Measurements from ENCODE around the gene HS6ST3.

HS6ST3 gene

GRCh38 chr13:96785986-96786385 is 696.1 kb downstream of the HS6ST3 start:
- no peak for DNase-seq (ENCODE audit: low read depth in 2 of 2)

DNA sequence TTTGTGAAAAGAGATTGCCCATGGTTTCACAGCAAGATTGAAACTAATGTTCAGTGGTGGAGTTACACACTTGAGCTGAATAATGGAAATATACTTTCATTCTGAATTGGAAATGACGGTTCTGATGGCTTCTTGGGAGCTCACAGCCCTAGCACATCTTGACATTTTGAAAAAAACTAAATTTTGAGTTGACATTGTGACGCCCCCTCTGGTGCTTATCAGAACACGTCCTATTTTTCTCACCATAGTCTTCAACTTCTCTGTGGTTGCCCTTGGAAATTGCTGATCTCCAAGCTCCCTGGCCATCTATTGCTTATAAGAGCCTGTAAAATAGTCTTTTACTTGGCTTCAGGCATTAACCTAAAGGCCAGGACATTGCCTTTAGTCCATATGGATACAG is 702.3 kb downstream of the HS6ST3 start:
- DNase-seq (ENCODE audit: low read depth in 2 of 2): no peak

GRCh38 chr13:96792736-96793403 is 703.0 kb downstream of the HS6ST3 start:
- no peak for DNase-seq (ENCODE audit: low read depth in 2 of 2)

GRCh38 chr13:96793404-96793755 is 703.5 kb downstream of the HS6ST3 start:
- DNase-seq (ENCODE audit: low read depth in 2 of 2): no peak

DNA sequence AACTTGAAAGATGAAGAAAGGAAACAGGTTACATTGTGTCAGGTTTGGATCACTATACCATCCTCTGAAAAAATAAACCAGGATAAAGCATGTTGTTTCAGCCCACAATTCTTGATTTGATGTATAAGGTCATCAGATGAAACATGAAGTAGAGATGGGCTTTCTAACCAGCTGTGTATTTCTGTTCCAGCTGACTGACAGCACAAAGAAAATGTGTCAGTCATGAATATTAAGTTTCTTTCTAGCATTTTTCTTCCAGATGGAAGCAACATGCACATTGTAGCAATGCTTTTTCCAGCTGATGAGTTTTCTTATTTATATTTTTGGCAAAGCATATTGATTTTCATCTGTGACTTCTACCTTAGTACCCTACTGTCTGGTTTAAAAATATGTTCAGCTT is 704.8 kb downstream of the HS6ST3 start:
- DNase-seq (ENCODE audit: low read depth in 2 of 2): no peak

DNA sequence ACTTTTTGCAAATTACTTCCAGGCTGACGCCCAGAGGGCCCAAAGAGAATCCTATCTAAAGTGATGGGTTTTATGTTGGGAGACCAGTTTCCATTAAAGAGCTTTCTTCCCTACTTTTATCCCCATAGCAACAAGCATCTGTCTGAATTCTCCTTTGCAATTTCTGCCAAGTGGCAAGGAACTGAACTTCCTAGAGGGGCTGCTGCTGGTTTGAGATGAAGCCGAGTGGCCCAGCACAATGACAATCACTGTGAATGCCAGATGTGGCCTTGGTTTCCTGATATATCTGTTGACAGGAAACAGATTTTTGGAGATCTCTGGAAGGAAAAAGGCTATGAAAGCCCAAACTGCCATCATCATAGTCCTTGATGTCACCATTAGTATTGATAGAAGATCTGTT is 705.8 kb downstream of the HS6ST3 start:
- no peak for DNase-seq (ENCODE audit: low read depth in 2 of 2)

- DNase-seq (ENCODE audit: low read depth in 2 of 2): no peak
These were observed 706.3 kb downstream of the HS6ST3 start for GRCh38 chr13:96796091-96796633.

DNA sequence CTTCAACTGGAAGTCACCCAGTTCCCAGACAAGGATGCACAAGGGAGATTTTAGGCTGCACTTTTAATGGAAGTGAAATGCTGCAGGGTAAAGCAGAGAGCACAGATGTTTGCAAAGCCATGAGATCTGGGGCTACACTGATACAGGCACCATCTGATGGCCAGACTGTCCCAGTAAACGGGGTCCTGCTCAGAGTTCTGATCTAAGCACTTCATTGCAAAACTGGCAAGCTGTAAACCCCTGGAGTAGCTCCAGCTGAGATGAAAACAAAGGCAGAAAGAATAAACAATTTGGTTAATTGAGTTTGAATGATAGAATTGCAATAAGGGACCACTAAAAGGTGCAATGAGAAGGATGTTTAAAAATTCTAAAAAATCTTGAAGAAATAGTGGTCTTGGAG is 707.2 kb downstream of the HS6ST3 start:
- no peak for DNase-seq (ENCODE audit: low read depth in 2 of 2)

GRCh38 chr13:96803456-96804100 is 713.7 kb downstream of the HS6ST3 start:
- no peak for DNase-seq (ENCODE audit: low read depth in 2 of 2)

DNA sequence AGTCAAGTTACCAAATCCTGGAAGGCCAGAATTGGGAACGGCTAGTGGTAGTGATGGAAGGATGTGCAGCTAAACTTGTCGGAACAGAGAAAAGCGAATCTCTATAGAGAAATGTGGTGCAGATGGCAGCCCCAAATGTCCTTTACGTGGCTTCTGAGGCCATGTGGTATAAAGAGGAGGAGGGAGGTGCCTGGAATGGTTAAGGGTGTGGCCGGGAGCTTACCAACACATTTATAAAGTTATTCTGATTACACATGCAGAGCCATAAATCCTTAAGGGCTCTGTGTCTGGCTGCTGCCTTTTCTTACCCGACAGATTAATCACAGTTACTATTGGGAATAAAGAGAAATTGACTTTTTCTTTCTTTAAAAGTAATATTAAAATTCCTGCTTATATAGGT is 714.3 kb downstream of the HS6ST3 start:
- DNase-seq (ENCODE audit: low read depth in 2 of 2): no peak

- no peak for DNase-seq (ENCODE audit: low read depth in 2 of 2)
These were observed 716.8 kb downstream of the HS6ST3 start for GRCh38 chr13:96806746-96807145.

DNA sequence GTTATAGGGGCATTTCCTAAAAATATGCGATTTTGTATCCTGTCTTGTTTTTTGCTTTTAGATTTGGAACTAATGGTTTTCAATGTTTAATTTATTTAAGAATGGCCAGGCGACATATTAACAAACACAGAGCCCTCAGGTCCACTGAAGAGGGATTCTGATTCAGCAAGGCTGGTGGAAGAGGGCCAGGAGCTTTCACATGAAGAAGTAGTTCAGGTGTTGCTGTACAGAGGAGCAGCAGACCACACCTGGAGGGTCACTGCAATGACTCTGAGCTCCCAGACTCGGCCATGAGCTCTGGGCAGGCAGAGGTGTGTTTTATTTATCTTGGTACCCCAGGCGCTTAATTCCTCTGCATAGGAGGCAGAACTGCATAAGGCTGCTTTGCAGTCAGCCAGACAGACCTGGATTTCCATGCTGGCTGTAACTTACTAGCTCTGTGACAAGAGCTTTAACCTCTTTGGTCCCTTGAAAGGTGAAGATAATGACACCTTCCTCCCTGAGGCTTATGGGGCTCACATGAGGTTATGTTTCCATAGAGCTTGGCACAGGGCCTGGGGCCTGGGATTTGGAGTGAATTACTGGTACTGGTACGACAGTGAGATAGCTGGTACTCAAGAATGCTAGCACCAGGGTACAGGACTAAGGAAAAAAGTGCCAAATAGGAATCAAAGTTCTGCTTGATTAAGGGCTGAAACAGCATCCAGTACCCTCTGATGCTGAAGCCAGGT is 719.6 kb downstream of the HS6ST3 start:
- DNase-seq (ENCODE audit: low read depth in 2 of 2): no peak

GRCh38 chr13:96810104-96810503 is 720.2 kb downstream of the HS6ST3 start:
- no peak for DNase-seq (ENCODE audit: low read depth in 2 of 2)

DNA sequence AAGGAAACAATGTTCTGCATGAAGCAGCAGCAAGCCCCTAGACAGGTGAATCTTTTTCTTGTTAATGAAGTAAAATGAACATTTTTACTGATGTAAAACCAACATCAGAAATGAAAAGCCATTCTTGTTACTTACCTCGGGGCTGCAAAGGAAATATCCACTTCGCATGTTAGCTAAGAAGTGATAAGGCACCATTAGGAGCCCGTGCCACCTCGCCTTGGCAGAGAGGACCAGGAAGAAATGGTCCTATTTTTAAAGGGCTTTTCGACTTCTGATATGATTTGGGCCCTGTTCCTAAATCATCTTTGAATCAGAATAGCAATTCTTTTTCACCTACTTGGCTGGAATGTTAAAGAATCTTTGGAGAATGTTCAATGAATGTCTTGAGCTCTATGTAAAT is 721.1 kb downstream of the HS6ST3 start:
- DNase-seq (ENCODE audit: low read depth in 2 of 2): no peak

DNA sequence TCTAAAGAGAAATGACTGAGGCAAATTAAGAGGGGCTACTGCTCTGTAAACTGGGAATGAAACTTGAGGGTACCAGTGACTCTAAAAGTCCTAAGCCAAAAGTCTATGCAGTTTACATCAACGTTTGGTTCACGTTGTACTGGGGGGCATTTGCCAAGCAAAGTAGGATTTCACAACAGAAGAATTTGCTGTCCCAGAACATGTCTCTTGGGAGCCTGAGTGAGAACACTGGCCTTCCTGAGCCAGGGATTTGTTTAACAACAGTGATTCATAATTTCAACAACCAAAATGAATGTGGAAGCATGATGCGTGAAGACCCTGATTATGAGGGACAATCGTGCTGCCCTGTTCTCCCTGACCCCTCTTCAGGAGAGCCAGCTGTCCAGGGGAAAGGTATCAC is 726.4 kb downstream of the HS6ST3 start:
- DNase-seq (ENCODE audit: low read depth in 2 of 2): no peak

DNA sequence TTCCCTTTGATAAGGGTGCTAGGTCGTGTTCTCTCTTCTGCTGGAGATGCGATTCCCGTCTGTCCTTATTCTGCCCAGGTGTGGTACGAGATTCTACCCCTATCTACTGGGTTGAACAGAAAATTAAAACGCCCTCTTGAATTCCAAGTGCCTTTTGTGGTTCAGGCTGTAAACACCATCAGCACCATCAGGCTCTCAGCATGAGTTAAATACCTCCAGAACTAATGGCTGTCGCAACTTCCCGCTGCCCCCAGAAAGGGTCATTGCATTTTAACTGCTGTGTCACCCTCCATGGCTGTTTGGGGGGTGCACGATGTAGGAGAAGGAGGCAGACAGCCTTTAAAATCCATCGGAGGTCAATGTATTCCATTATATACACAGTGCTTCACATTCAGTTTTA is 727.0 kb downstream of the HS6ST3 start:
- DNase-seq (ENCODE audit: low read depth in 2 of 2): no peak

- DNase-seq (ENCODE audit: low read depth in 2 of 2): no peak
These were observed 727.5 kb downstream of the HS6ST3 start for GRCh38 chr13:96817336-96817941.

- no peak for DNase-seq (ENCODE audit: low read depth in 2 of 2)
These were observed 729.5 kb downstream of the HS6ST3 start for GRCh38 chr13:96819375-96819774.

- DNase-seq (ENCODE audit: low read depth in 2 of 2): no peak
These were observed 731.5 kb downstream of the HS6ST3 start for GRCh38 chr13:96821381-96821780.

- no peak for DNase-seq (ENCODE audit: low read depth in 2 of 2)
These were observed 732.1 kb downstream of the HS6ST3 start for GRCh38 chr13:96821971-96822370.

GRCh38 chr13:96822895-96823294 is 733.0 kb downstream of the HS6ST3 start:
- DNase-seq (ENCODE audit: low read depth in 2 of 2): no peak

DNA sequence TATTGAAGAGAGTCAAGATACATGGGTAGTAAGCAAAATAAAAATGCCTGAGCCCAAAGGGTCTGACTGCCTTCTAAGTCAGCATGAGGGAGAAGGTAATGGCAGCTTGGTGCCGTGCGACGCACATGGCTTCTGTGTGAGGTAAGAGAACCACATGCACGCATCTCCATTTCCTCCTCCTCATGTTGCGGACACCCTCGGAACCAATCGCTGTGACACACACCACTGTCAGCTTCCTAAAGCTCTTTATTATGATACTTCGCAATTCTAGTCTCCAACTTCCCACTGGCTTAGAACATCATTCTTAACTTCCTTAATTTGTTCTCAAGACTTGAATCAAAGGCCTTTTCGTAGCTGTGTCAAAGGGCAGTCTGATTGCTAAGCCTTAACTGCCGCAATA is 734.2 kb downstream of the HS6ST3 start:
- DNase-seq (ENCODE audit: low read depth in 2 of 2): no peak

DNA sequence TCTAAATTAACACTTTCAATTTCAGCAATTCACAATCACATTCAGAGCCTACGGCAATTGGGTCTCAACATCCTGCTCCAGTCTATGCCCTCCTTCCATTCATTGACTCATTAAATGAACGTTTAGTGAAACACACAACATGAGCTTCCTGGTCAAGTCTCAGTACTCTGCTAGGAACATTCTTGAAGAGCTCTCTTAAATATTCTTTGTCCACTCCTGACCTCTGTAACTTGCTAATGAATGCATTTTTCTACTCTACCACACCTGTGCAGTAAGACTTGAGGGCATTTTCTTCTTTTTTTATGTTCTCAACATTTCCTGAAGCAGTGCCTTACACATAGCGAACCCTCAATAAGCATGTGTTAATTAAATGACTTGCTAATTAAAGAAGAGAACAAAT is 735.7 kb downstream of the HS6ST3 start:
- no peak for DNase-seq (ENCODE audit: low read depth in 2 of 2)

All from stimulated activated CD4-positive, alpha-beta T cell treated with anti-CD3 and anti-CD28 coated beads, Interleukin-1b, Interleukin-23, amount 100 ng/mL, for 1 hour (primary cell).